WERI-Rb-1 (cell line): ENCODE measurements around the gene PHPT1.

ENCODE experiments used
- DNase-seq: peaks from one replicate; pipeline ENCODE4 v3.0.0-alpha.2; 2020
- H3K27ac ChIP-seq: fragments of 250-450 bp; sonication (Bioruptor Pico); 2 replicates; pipeline ENCODE4 v1.5.1; 2020; ENCODE audit warnings: mild to moderate bottlenecking, moderate library complexity
- H3K27me3 ChIP-seq: fragments of 250-450 bp; sonication (Bioruptor Pico); 2 replicates; pipeline ENCODE4 v1.5.1; 2021; ENCODE audit warnings: mild to moderate bottlenecking, low read depth, moderate library complexity; ENCODE audit not compliant: insufficient read depth, severe bottlenecking
- H3K36me3 ChIP-seq: fragments of 250-450 bp; sonication (Bioruptor Pico); 2 replicates; pipeline ENCODE4 v1.5.1; 2020; ENCODE audit warnings: mild to moderate bottlenecking, moderate library complexity
- H3K4me3 ChIP-seq: 2 replicates; pipeline ENCODE4 v1.5.1; 2011; ENCODE audit warnings: low read depth, mild to moderate bottlenecking, control low read depth, low read length
- H3K9me3 ChIP-seq: fragments of 250-450 bp; sonication (Bioruptor Pico); 2 replicates; pipeline ENCODE4 v1.5.1; 2021; ENCODE audit warnings: mild to moderate bottlenecking, moderate library complexity; ENCODE audit not compliant: severe bottlenecking
- CTCF ChIP-seq: IDR thresholded peaks from 2 replicates; pipeline ENCODE4 v1.5.1; 2011; ENCODE audit warnings: low read depth, mild to moderate bottlenecking, control low read depth, inconsistent platforms, low read length

Gene PHPT1

GRCh38 chr9:136808075-136808805 lies 41.0 kb upstream of the PHPT1 start:
- H3K36me3 ChIP-seq = peaks cover 83% of the 10 kb centered on the region
- H3K27ac ChIP-seq = peak overlapping the region; percentile 99
- H3K27me3 ChIP-seq = no peaks in the 10 kb centered on the region
- peak overlapping the region; percentile 75 for H3K4me3 ChIP-seq
- no peaks in the 10 kb centered on the region for H3K9me3 ChIP-seq
- TF ChIP-seq CTCF = no peak
- DNase-seq = no peak

GRCh38 chr9:136808806-136809158 lies 40.4 kb upstream of the PHPT1 start:
- no peak for TF ChIP-seq CTCF
- no peaks in the 10 kb centered on the region for H3K9me3 ChIP-seq
- H3K4me3 ChIP-seq = peak overlapping the region; percentile 75
- H3K36me3 ChIP-seq = peaks cover 86% of the 10 kb centered on the region
- H3K27ac ChIP-seq = peak overlapping the region; percentile 99
- DNase-seq = no peak
- H3K27me3 ChIP-seq = no peaks in the 10 kb centered on the region

GRCh38 chr9:136814725-136815421 lies 34.3 kb upstream of the PHPT1 start:
- DNase-seq = no peak
- Histone ChIP-seq H3K4me3 (no peak overlapping the region), H3K36me3 (peaks cover 72% of the 10 kb centered on the region), H3K27me3 (no peaks in the 10 kb centered on the region), H3K27ac (no peak overlapping the region), H3K9me3 (no peaks in the 10 kb centered on the region)
- TF ChIP-seq CTCF = no peak

GRCh38 chr9:136815422-136815782 lies 33.8 kb upstream of the PHPT1 start:
- DNase-seq = no peak
- Histone ChIP-seq H3K9me3 (no peaks in the 10 kb centered on the region), H3K27ac (no peak overlapping the region), H3K27me3 (no peaks in the 10 kb centered on the region), H3K36me3 (peaks cover 67% of the 10 kb centered on the region), H3K4me3 (no peak overlapping the region)
- no peak for TF ChIP-seq CTCF

- Histone ChIP-seq H3K27ac (no peak overlapping the region), H3K9me3 (no peaks in the 10 kb centered on the region), H3K27me3 (no peaks in the 10 kb centered on the region), H3K4me3 (no peak overlapping the region), H3K36me3 (peaks cover 40% of the 10 kb centered on the region)
- no peak for TF ChIP-seq CTCF
- DNase-seq = no peak
Observed at GRCh38 chr9:136820971-136821825, 28.0 kb upstream of the PHPT1 start.
